GM12891 (cell line): ENCODE data around the gene OPCML.

ENCODE experiments used
- POLR2A ChIP-seq: IDR thresholded peaks from 2 replicates; pipeline ENCODE4 v1.6.1; 2011; ENCODE audit warnings: low read depth, low read length, control low read depth
- POLR2AphosphoS5 ChIP-seq: IDR thresholded peaks from 2 replicates; pipeline ENCODE4 v1.6.1; 2011; ENCODE audit warnings: low read depth, low read length, control low read depth
- POU2F2 ChIP-seq: IDR thresholded peaks from 2 replicates; pipeline ENCODE4 v1.6.1; 2011; ENCODE audit warnings: low read depth, mild to moderate bottlenecking, control low read depth, low read length, moderate library complexity
- SPI1 ChIP-seq: IDR thresholded peaks from 2 replicates; pipeline ENCODE4 v1.6.1; 2011; ENCODE audit warnings: low read depth, low read length, control low read depth
- TAF1 ChIP-seq: IDR thresholded peaks from 2 replicates; pipeline ENCODE4 v1.6.1; 2011; ENCODE audit warnings: low read depth, low read length, control low read depth

DNA sequence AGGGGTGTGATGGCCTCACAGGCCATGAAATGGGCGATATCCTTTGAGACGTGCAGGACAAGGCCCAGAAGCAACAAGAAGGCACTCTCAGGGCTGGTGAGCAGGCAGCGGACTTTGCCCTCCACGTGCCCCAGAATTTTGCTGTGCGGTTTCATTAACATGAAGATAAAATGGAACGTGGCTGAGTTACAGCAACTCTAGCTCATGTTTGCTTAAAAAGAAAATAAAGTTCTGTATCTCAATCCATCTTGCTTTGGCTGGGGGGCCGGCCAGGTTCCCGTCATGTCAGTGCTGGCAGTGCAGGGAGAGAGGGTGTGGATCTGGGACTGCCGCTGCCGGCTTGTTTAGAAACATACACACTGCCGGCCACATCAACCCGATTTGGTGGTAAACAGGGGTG is 370.1 kb downstream of the OPCML start:
- no peak for TF ChIP-seq POLR2AphosphoS5
- TF ChIP-seq POLR2A, result no peak
- TF ChIP-seq TAF1, result no peak
- TF ChIP-seq SPI1, result no peak
- no peak for TF ChIP-seq POU2F2
